NCI-H82 (cell line): ENCODE measurements around the gene XPO4.

Source experiments
- DNase-seq: peaks from one replicate; lab custom pipeline; 2025; lab: John Stamatoyannopoulos, UW

The XPO4 gene

GRCh38 chr13:20728579-20729311 is 173.8 kb downstream of the XPO4 start:
- DNase-seq = no peak

GRCh38 chr13:20727856-20728255 is 174.7 kb downstream of the XPO4 start:
- no peak for DNase-seq
